Osteoblast (primary cell): ENCODE data around the gene SIL1. TPM values are rescaled to one million over a fixed set of nuclear protein-coding genes. Genes with fewer than 3 reads are reported as not detected.

Experiments used
- DNase-seq: peaks from one replicate; pipeline ENCODE4 v3.0.0; 2011; ENCODE audit warnings: low spot score, mixed read lengths; ENCODE audit not compliant: insufficient read length; ENCODE audit errors: missing footprints
- H2AFZ ChIP-seq: 2 replicates; pipeline ENCODE4 v1.6.0; 2011; ENCODE audit warnings: mild to moderate bottlenecking, low read length
- H3K27ac ChIP-seq: 2 replicates; pipeline ENCODE4 v1.5.1; 2011; ENCODE audit warnings: mild to moderate bottlenecking, low read depth, low read length, moderate library complexity
- H3K27me3 ChIP-seq: 2 replicates; pipeline ENCODE4 v1.6.0; 2012; ENCODE audit warnings: mild to moderate bottlenecking, control low read depth, inconsistent platforms, low read length, moderate library complexity; ENCODE audit not compliant: insufficient read depth
- H3K36me3 ChIP-seq: 2 replicates; pipeline ENCODE4 v1.5.1; 2011; ENCODE audit warnings: mild to moderate bottlenecking, low read length, control low read depth, moderate library complexity; ENCODE audit not compliant: insufficient read depth
- H3K4me1 ChIP-seq: 2 replicates; pipeline ENCODE4 v1.5.1; 2011; ENCODE audit warnings: mild to moderate bottlenecking, low read length, control low read depth, moderate library complexity; ENCODE audit not compliant: insufficient read depth
- H3K4me2 ChIP-seq: 2 replicates; pipeline ENCODE4 v1.6.0; 2011; ENCODE audit warnings: mild to moderate bottlenecking, low read length; ENCODE audit not compliant: insufficient read depth
- H3K4me3 ChIP-seq: fragments of 200-600 bp; sonication (generic); 3 replicates; pipeline ENCODE4 v1.5.1; 2012; ENCODE audit warnings: mild to moderate bottlenecking, low read length, inconsistent platforms; ENCODE audit not compliant: insufficient read depth
- H3K79me2 ChIP-seq: 2 replicates; pipeline ENCODE4 v1.6.0; 2012; ENCODE audit warnings: mild to moderate bottlenecking, low read length, control low read depth, inconsistent platforms; ENCODE audit not compliant: insufficient read depth
- H3K9me3 ChIP-seq: 2 replicates; pipeline ENCODE4 v1.5.1; 2011; ENCODE audit warnings: low read depth, low read length, control low read depth
- H4K20me1 ChIP-seq: 2 replicates; pipeline ENCODE4 v1.6.0; 2012; ENCODE audit warnings: mild to moderate bottlenecking, low read length, control low read depth; ENCODE audit not compliant: insufficient read depth
- CTCF ChIP-seq: IDR thresholded peaks from 2 replicates; pipeline ENCODE4 v1.5.1; 2011; ENCODE audit warnings: mild to moderate bottlenecking, low read depth, low read length, moderate library complexity; ENCODE audit errors: extremely low read depth
- total RNA-seq: library from RNA; depleted of rRNA; stranded (reverse); fragments of >200 nt; gene quantifications from 2 replicates; pipeline ENCODE4 v1.2.3, GENCODE V29; 2012

Gene SIL1
- total RNA-seq = 60.7 and 65.1 TPM in 2 replicates

DNA sequence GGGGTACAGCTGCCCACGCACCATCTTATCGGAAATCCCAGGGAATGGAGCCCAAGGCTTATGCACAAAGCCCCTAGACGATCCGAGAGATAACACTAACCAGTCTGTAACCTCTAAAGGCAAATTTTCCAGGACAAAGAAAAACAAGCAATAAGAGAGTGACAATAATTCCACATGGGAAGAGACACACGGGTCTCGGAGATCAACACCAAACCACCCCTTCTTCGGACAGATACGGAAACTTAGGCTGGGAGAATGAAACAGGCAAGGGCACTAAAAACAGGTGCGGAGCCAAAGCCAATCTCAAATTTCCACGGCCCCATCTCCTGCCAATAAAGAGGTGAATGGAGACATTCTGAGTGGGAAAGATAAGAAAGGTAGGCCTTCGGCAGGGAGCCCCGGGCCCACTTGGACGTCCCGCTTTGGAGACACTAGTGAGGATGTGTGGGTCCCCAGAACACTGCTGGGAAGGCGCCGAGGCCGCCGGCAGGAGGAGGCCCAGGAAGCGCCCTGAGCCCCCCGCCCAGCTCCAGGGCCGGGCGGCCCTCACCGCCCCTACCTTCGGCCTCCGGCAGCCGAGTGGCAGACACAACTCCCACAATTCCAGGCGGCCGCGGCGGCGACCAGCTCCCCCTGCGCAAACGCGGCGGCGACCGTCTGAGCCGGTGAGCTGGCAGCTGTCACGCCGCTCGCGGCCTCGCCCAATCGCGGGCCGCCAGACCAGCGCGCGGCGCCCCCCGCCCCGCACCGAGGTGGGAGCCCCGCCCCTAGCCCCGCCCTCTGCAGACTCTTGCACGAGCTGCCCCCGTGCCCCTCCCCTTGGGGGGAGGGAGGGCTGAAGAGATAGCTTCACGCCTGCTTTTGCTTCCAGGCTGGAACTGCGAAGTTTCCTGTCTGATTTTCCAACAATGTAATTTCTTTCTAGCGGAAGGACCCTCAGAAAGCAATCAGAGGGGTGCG, at the start of gene SIL1:
Gene SIL1 (minus strand): TSS at position 659 of the 960 bp plus-strand sequence. CDS start 70,525 bp downstream, outside the sequence.
- peaks cover 4% of the 10 kb centered on the region for H3K36me3 ChIP-seq
- H3K27me3 ChIP-seq = no peaks in the 10 kb centered on the region
- H3K27ac ChIP-seq = peak within 1 kb of the TSS; percentile 95
- H3K4me2 ChIP-seq = peak within 1 kb of the TSS; percentile 98
- peak within 1 kb of the TSS; percentile 99 for H3K4me3 ChIP-seq
- no peaks in the 10 kb centered on the region for H4K20me1 ChIP-seq
- TF ChIP-seq CTCF = no peak
- DNase-seq = peak; percentile 98
- H3K4me1 ChIP-seq = peaks cover 11% of the 10 kb centered on the region
- H2AFZ ChIP-seq = peak within 1 kb of the TSS; percentile 84
- no peaks in the 10 kb centered on the region for H3K9me3 ChIP-seq
- peaks cover 43% of the 10 kb centered on the region for H3K79me2 ChIP-seq

DNA sequence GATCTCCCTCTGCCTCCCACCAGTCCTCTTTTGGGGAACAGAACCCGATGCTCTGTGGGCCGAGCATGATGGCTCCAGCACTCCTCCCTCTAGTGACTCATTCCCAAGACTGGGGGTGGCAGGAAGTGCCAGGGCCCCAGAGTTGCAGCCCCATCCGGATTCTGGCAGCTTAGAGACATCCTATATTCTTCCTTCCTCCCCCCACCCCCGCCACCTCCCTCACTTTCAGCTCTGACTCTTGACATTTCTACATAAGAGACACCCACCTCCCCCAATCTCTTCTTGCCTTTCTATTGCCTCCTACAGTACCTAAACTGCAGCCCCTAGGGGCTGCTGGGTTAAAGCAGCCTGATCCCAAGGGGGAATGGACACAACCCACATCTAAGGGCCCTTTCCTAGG, 48.2 kb upstream of the SIL1 start:
- H3K4me3 ChIP-seq = peak overlapping the region; percentile 9
- H3K36me3 ChIP-seq = no peaks in the 10 kb centered on the region
- H3K79me2 ChIP-seq = no peaks in the 10 kb centered on the region
- peak overlapping the region; percentile 96 for H2AFZ ChIP-seq
- H3K27me3 ChIP-seq = no peaks in the 10 kb centered on the region
- no peak for TF ChIP-seq CTCF
- peaks cover 11% of the 10 kb centered on the region for H3K4me1 ChIP-seq
- DNase-seq = peak; percentile 93
- no peaks in the 10 kb centered on the region for H3K9me3 ChIP-seq
- H3K4me2 ChIP-seq = peak overlapping the region; percentile 57
- H3K27ac ChIP-seq = peak overlapping the region; percentile 34
- H4K20me1 ChIP-seq = no peaks in the 10 kb centered on the region

DNA sequence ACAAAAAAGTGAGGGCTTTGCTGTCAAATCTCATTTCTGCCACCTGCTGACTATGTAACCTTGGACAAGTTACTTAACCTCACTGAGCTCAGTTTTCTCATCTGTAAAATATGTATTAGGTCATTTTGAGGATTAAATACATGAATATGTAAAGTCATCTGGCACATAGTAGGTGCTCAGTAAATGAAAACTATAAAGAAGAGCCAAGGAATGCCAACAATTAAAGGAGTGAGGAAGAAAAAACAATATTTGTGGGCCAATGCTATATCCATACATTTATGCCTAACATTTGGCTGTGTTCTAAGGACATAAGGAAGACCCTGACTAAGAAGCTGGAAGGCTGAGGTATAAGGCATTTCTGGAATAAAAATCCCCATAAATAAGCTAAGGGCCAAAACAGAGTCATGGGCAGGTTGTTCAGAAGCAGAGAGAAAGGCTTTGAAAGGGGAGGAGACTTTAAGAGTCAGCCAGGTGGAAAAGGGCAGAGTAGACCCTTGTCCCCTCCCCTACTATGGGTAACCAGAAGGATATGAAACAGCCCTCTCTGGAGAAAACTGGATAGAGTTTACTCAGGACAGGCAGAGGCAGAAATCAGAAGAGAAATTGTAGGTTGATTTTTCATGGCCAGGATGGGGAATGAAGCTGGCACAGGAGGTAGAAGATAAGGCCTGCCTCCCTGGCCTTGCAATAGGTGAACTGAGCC, 47.6 kb upstream of the SIL1 start:
- no peak for TF ChIP-seq CTCF
- DNase-seq = peak; percentile 69
- no peaks in the 10 kb centered on the region for H4K20me1 ChIP-seq
- H3K9me3 ChIP-seq = no peaks in the 10 kb centered on the region
- H3K4me1 ChIP-seq = peaks cover 11% of the 10 kb centered on the region
- H3K27me3 ChIP-seq = no peaks in the 10 kb centered on the region
- H3K36me3 ChIP-seq = no peaks in the 10 kb centered on the region
- no peaks in the 10 kb centered on the region for H3K79me2 ChIP-seq
- H3K27ac ChIP-seq = peak overlapping the region; percentile 34
- H2AFZ ChIP-seq = peak overlapping the region; percentile 96
- peak overlapping the region; percentile 9 for H3K4me3 ChIP-seq
- H3K4me2 ChIP-seq = peak overlapping the region; percentile 57
